GM19025 (cell line): ENCODE data around the gene PLPPR3.

ENCODE experiments used
- ATAC-seq: cut with Tn5 transposase; IDR thresholded peaks from one replicate; pipeline ENCODE4 v1.9.1; 2021; ENCODE audit warnings: mild to moderate bottlenecking, low read depth, moderate library complexity; ENCODE audit not compliant: unreplicated experiment

The PLPPR3 gene

GRCh38 chr19:810883-811489 is 10.8 kb downstream of the PLPPR3 start:
- ATAC-seq: no peak

- ATAC-seq: no peak
These were observed 11.5 kb downstream of the PLPPR3 start for GRCh38 chr19:810077-810855.

GRCh38 chr19:808423-808775 is 13.4 kb downstream of the PLPPR3 start:
- no peak for ATAC-seq

- ATAC-seq: no peak
These were observed 13.9 kb downstream of the PLPPR3 start for GRCh38 chr19:807627-808422.

GRCh38 chr19:806815-807421 is 14.8 kb downstream of the PLPPR3 start:
- ATAC-seq: no peak

GRCh38 chr19:805600-806550 is 15.9 kb downstream of the PLPPR3 start:
- ATAC-seq: no peak

- ATAC-seq: no peak
These were observed 16.6 kb downstream of the PLPPR3 start for GRCh38 chr19:805166-805551.

GRCh38 chr19:804419-805165 is 17.2 kb downstream of the PLPPR3 start:
- ATAC-seq: no peak

- ATAC-seq: no peak
These were observed 17.9 kb downstream of the PLPPR3 start for GRCh38 chr19:803686-804418.

- no peak for ATAC-seq
These were observed 18.6 kb downstream of the PLPPR3 start for GRCh38 chr19:803099-803561.

GRCh38 chr19:802498-803098 is 19.2 kb downstream of the PLPPR3 start:
- no peak for ATAC-seq

- ATAC-seq: no peak
These were observed 19.8 kb downstream of the PLPPR3 start for GRCh38 chr19:801861-802497.

GRCh38 chr19:801030-801860 is 20.5 kb downstream of the PLPPR3 start:
- no peak for ATAC-seq

GRCh38 chr19:800360-801029 is 21.3 kb downstream of the PLPPR3 start:
- no peak for ATAC-seq

- ATAC-seq: no peak
These were observed 22.5 kb downstream of the PLPPR3 start for GRCh38 chr19:799076-799881.
